Loucy (cell line): Measurements from ENCODE around the gene SLC6A1.

Source experiments
- CTCF ChIP-seq: fragments of 200-600 bp; sonication (generic); conservative IDR thresholded peaks from 2 replicates; pipeline ENCODE4 v1.5.1; 2014; ENCODE audit warnings: mild to moderate bottlenecking, antibody characterized with exemption, low read length
- EZH2phosphoT487 ChIP-seq: fragments of 200-600 bp; IDR thresholded peaks from 2 replicates; pipeline ENCODE4 v1.6.1; 2018; ENCODE audit warnings: antibody characterized with exemption, mild to moderate bottlenecking, moderate library complexity, borderline replicate concordance

DNA sequence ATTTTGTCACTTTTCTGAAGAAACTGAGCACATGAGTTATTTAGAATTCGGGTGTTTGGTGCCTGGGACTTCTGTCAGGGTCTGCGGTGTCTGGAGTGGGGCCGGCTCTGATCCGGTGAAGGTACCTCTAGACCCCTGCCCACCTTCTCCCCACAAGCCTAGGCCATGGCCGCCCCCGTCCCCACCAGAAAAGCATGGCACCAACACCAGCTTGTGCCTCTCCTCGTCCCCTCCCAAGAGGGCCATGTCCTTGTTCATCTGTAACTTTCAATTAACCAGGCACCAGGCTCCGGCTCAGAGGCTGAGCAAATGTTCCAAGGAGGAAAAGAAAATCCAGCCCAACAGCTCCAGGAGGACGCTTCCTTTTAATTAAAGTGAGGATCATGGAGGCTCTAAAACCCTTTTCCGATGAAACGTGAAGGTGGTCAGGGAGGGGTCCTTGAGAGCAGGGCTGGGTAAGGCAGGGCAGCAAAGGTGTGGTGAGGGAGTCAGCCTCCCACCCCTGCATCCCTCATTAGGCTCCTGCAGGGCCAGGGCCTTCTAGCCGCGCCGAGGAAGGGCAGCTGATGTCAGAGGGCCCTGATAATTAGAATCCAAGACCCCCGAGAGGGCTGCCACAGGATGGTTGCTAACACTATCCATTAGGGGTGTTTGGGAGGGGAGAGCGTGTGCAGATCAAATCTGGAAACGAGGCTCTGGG is 62.3 kb downstream of the SLC6A1 start:
- TF ChIP-seq CTCF (no peak), EZH2phosphoT487 (no peak)
